AG08396 (cell line): ENCODE data around the gene ABCA3.
"Not testable (repeated sequence)": the region's sequence is repeated elsewhere in the genome, so short reads cannot be mapped to it uniquely, and the experiment has no call there.

Experiments
- DNase-seq: peaks from one replicate; pipeline ENCODE4 v3.0.0; 2012; ENCODE audit warnings: low spot score, mixed read lengths

ABCA3 gene

DNA sequence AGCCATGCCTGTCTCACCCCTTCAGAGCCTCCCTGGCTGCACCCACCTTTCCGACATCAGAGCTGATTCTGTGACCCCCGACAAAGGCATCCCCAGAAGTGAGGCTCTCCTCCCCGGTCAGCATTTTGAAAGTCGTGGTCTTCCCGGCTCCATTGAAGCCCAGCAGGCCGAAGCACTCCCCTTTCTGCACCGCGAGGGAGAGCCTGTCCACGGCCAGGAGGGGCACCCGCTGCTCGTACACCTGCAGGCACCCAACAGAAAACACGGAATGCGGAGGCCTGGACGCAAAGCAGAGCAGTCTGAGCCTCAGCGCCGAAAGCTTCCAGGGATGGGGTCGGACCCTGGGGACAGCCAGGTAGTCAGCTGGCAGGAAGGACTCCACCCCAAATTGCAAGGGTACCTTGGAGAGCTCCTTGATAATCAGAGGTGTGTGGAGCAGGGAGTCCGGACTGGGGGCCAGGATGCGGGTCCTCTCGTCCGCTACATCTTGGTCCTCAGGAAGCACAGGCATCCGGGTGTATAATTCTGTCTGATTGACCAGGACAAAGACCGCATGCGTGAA lies 59.5 kb downstream of the ABCA3 start:
- no peak for DNase-seq

DNA sequence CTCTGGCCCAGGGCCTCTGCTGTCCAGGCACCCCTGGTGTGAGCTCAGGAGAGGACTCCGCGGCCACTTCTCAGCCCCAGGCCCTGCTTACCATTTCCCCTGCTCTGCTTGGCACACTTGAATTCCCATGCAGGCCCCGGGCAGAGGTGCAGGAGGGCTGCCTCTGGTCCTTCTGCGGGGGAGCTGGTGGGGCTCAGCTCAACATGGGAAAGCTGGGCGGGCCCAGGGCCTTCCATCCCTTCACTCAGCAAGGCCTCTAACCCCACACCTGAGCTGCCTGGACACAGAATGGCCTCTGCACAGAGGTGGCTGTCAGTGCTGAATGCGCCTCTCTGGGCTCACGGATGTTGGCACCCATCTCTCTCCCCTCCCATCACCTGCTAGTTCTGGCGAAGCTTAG lies 60.1 kb downstream of the ABCA3 start:
- no peak for DNase-seq

DNA sequence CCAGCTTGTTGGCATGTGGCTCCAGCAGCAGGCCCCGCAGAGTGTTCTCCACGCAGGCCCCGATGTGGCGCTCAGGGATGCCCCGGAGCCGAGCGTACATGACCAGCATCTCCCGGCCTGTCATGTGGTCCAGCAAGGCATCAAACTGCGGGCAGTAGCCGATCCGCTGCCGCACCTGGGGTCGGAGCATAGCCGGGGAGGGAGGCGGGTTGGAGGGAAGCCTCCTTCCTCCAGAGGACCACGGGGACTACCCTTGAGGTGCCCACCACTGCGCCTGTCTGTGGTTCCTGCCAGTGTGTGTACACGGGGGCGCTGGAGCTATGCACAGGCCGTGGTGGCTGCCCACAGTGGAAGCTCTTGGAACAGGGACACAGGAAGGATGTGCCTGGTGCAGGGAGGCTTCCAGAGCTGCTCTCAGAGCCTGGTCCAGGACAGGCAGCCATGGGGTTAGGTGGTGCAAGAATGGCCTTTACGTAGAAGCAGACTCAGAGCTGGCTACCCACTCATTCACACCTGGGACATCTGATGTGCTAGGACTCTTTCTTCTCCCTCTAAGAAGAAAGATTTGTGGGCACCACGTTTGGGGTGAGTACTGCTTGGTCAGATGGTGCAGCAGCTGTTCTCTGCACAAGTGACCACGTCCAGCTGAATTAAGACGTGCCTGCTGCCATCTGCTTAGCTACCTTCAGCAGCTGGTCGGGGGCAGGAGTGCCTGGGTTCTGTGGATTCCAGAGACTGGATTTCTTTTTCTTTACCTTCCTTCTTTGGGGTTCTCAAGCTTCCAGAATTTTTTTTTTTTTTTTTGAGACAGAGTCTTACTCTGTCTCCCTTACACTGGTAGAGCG lies 61.4 kb downstream of the ABCA3 start:
- DNase-seq: no peak

DNA sequence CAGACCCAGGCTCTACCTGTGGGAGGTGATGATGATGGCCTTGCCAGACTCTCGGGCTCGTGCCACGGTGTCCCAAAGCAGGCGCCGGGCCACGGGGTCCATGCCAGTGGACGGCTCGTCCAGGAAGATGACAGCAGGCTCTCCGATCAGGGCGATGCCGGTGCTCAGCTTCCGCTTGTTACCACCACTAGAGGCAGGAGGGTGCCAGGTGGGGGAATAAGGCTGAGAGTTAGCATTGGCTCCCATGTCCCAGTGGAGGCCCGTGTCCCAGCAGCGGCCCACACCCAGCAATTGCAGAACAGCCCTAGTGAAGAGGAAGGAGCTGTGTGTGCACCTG lies 62.3 kb downstream of the ABCA3 start:
- DNase-seq: no peak

DNA sequence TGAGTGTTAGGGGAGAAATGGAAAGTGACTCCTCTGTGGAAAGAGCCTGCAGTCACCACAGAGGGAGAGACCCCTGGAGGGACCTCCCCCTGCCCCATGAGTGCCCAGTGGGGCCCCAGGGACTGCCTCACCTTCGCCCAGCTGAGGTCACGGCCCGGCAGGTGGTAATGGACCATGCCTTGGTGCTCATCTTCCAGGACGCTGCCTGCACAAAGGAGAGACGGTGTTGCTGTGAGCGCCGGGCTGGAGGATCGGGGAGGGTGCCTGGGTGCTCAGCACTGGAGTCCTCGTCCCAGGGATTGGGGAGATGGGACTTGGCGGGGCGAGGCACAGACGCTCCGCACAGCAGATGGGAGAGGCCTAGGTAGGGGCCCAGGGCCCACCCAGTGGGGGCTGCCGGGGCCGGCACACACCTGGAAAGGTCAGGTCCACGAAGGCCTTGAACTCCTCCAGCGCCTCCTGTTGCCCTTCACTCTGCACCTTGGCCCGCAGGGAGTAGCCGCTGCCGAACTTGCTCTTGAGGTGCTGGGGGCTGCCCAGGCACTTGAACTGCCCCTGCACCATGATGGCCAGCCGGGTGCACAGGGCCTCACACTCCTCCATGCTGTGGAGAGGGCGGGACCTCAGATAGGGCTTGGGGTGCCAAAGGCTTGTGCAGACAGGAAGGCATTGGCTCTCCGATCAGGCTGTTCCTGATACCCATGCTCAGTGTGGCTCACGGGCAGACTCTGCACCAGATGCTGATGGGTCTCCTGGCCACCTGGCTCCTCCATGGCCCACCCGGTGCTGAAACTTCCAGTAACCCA lies 62.9 kb downstream of the ABCA3 start:
- DNase-seq: no peak

DNA sequence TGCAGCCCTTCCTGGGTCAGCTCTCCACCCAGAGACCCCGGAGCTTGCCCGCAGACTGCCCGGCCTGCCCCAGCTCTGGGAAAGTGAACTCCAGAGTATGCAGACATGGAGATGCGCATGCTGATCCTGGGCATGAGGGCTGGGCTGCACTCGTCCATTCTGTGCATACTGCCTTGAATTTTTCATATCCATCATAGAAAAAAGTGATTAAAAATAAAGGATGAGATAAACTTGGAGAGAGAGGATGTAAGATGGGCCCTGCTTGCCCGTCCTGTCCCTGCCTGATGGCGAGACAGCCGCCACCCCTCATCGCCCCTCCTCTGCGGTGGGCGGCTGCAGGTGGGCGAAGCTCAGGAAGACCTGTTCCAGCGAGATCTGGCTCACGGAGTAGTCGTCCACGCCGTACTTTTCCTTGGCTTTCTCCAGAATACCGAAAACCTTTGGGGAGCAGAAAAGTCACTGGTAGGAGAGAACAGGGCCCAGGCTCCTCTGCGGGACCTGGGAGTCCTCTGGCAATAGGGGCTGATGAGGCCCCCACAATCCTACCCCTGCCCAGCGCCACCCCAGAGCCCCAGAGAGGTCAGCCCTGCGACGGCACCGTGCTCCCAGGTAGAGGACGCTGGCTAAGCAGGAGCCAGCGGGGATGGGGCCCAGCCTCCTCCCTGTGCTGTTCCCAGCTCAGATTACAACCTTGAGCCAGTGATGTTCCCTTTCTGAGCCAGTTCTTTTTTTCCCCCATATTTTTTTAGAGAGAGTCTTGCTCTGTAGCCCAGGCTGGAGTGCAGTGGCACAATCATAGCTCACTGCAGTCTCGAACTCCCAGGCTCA lies 63.9 kb downstream of the ABCA3 start:
- DNase-seq: no peak

DNA sequence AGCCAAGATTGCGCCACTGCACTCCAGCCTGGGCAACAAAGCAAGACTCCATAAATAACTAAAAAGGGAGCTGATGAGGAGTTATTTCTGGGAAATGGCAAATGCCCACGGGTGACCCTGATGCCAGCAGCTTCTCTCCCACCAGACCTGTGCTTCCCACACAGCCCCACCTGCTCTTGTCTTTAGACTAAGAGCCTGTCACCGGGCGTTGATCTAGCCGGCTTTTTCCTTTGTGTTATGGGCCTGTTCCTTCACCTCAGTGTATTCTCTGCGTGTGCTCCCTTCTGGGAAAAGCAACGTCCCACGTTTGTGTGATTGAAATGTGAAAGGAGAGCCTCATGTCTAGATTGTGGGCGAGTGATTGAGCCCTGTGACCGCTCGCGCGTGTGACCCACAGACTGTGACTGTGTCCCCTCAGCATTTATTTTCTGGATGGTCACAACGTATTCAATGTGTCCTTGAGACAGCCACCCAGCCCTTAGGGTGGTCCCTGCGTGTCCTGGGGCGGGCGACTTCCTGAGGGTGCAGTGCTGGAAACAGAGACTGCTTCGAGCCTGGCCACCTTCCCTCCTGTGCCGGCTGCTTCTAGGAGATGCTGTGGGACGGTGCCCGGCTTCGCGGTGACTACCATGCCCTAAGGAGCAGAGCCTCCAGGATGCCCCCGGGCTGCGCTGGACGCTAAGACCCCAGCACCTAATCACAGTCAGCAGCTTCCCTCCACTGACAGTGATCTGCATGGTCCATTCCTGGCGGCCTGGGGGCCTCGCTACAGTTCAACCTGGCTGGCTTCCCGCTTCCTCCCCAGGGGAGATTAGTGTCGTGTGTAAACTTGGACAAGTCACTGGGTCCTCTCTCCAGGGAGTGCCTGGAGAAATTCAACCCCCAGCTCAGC lies 64.8 kb downstream of the ABCA3 start:
- no peak for DNase-seq

DNA sequence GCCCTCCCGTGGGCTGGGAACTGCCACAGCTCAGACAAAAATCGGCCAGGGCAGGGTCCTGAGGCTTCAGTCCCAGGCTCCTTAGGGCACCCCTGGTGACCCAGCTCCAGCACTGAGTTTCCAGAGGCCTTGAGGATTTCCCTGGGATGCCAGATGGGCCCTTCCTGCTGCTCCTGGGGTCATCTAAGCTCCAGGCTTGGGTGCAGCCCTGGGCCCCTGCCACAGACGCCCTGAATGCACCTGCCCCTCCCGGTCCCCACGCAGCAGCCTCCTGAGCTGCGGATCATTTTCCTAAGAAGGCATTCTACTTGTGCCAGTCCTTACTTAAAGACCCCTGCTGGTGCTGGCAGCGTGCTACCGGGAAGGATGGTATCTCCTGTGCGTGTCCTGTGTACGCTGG lies 66.6 kb downstream of the ABCA3 start:
- no peak for DNase-seq

DNA sequence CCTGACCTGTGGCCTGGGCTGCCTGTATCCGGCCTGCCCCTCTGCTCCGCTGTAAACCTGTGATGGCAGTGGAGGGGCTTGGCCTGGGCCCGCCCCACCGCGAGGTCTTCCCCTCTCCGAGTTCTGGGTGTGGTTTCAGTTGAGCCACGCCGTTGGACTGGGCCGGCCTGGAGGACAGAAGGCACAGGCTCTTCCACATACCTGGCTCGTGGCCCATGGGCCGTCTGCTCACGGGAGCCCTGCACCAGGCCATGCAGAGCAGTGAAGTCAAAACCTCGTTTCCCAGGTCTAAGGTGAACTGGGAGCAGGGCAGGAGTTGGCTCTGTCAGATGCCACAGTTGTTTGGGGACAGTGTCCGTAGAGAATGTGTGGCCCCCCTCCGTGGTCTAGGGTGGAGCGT lies 67.0 kb downstream of the ABCA3 start:
- DNase-seq: no peak

DNA sequence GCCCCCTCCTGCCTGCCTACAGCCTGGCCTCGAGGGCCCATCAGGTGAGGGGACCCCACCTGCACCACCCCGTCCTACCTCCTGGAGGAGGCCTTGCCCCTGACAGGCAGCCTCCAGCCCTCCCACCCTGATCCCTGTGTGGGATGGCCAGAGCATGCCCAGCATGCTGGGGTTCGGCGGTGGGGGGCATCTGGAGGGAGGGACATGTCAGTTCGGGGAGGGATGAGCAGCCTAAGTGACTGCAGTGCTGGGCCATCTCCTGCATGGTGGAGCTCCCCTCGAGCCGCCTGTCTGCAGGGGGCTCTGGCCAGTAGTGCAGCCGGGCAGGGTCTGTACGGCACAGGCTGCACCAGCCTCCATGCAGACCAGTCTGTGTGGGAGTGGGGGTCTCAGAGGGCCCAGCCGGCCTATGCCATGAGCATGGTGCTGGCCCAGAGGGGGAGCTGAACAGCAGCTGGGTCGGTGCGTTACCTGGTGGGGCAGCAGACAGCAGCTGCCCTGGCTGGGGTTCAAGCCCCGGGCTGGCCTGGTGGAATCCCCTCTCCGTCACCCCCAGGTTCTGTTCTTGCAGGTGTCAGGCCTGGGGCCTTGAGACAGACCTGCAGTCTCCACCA lies 68.6 kb downstream of the ABCA3 start:
- DNase-seq: no peak

DNA sequence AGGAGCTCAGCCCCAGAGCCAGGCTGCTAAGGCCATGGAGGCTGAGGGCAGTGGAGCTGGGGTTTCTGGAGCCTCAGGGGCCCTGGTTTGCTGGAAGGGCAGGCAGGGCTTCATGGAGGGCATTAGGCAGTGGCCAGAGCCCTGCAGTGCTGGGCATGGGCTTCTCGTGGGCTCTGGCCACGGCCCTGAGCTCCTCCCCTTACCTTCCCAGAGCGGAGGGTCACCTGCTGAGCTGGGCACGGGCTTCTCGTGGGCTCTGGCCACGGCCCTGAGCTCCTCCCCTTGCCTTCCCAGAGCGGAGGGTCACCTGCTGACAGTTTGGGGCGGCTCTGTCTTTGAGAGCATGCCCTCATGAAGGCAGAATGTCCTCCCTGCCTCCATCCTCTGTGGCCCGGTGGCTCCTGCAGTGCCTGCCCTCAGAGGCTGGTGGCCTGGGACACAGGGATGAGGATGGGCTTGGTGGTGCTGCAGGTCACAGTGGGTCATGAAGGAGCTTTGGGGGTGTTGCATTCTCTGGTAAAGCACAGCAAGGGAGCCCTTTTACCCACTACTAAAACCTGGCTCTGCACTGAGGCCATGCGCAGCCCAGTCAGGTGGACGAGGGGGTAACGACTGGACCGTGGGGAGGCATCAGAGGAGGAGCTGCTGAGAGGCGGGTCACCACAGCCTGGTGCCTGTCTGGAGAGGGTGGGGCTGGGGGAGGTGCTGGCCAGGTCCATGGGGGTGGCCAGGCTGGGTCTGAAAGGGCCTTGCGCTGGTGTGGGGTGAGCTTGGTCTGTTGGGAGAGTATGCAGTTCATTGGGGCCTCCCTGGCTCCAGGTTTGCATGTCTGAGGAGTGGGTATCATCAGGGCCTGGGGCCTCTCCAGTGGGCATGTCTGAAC lies 69.7 kb downstream of the ABCA3 start:
- no peak for DNase-seq

DNA sequence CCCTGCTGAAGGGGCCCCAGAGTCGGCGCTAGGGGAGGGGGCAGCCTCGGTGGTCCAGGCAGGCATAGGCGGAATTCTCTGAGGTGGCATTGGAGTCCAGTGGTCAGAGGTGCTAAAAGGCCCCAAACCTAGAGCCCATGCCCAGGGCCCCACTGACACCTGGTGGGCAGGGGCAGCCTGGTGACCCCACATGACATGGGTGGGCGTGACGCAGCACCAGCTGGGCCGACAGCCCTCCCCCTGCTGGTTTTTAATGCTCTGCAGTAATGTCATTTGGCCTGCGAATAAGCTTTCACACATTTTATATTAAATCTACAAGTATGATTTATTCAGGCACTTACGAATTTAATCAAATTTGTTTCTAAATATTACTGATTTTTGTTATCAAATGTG lies 70.5 kb downstream of the ABCA3 start:
- DNase-seq: no peak

DNA sequence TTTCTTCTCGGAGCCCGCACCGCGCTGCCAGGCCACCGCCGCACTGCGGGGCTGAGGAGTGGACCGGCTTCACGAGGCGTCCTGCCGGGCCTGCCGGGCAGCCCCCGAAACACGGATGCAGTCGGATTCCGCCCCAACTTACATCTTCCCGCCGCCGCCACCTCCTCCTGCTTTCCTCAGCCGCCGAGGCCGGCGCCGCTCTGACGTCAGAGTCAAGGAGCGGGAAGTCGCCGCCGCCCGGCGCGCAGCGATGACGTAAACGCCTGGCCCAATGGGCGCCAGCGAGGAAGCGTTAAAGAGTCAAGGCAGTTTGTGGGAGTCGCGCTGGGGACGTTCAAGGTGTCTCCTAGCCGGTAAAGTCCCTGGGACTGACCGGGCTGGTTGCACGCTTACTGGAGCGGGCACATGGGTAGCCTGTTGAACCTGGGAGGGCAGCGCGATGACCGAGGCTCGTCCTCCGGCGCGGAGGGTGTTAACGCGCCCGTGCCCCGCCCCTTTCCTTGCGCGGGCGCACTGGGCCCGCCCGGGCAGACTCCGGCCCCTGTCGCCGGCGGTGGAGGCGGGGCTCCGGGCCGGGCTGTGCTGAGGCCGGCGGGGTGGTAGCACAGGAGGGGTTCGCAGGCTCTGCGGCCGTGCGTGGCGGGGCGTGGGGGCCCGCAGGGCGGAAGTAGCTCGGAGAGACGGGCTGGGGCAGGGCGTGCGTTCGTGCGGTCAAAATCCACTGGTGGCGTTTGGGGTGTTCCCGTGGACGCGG lies 72.4 kb downstream of the ABCA3 start, which contains the start of gene RNPS1:
TSS of gene RNPS1 (minus strand) at position 214 of the 754 bp plus-strand sequence. CDS start 3,483 bp downstream, outside the sequence.
- peak; percentile 99 for DNase-seq

DNA sequence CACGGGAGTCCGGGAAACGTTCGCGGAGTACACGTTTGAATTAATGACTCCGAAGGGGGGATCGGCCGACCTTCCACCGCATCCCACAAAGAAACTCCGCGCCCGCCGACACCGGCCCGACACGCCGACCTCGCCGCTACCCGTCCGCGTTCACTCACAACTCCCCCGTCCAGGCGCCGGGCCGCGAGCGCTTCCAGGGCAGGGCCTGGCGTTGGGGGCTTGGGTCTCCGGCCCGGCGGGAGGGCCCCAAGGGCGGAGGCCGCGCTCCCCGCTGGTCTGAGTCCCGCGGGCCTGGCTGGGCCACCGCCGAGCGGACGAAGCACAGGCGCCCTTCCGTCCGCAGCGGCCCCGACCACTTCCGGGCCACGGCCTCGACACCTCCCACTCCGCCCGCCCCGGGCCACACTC lies 73.0 kb downstream of the ABCA3 start:
- peak; percentile 69 for DNase-seq

DNA sequence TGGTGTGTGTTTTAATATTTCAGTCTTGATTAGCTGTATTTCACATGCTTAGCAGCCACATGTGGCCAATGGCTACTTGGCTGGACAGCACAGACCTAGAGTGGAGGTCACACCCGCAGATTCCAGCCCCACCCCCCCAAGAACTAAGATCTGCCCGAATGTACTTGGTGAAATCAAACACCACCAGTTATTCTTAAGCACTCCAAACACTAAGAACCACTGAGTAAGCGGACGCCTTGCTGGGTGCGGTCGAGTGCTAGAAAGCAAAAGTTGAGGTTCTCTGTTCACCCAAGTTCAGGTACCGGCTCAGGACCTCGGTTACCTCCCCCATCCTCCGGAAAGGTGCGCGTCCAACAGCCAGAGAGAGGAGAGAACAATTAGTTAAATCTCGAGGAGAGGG lies 73.6 kb downstream of the ABCA3 start:
- DNase-seq: not testable (repeated sequence)

DNA sequence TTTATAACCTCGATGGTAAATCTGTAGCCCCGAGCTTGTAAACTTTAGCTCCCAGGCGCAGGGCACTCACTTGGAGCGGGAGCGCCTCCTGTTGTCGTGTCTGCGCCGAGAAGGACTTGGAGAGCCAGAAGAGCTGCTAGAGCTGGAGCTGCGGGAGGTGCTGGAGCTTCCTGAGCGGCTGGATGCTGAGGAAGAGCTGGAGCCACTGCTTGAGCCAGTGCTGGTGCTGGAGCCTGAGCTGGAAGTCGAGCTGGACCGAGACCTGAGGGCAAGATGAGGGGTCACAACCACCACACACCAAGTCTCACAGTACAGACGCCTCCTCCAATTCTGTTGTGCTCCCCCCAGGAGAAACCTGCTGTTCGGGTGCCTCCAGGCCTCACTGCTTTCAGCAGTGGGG lies 77.5 kb downstream of the ABCA3 start:
- not testable (repeated sequence) for DNase-seq

DNA sequence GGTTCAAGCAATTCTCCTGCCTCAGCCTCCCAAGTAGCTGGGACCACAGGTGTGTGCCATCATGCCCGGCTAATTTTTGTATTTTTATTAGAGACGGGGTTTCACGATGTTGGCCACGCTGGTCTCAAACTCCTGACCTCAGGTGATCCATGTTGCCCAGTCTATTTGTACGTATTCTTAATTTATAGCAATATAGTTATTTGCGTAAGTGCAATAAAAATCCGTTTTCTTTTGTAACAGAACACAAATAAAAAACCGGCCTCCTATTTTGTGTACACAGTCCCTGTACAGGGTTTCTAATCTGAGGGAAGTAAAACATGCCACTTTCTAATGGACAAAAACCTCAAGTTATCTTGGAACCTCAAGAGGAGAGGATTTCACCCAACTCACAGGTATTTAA lies 80.3 kb downstream of the ABCA3 start:
- DNase-seq: no peak

DNA sequence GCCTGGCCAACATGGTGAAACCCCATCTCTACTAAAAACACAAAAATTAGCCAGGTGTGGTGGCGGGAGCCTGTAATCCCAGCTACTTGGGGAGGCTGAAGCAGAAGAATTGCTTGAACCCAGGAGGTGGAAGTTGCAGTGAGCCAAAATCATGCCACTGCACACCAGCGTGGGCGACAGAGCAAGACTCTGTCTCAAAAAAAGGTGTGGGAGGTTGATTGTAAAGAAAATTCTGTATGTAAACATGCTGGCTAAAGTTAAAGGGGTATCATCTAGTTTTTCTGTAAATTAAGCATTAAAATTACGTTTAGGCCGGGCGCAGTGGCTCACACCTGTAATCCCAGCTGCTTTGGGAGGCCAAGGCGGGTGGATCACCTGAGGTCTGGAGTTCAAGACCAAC lies 82.0 kb downstream of the ABCA3 start:
- DNase-seq: not testable (repeated sequence)

DNA sequence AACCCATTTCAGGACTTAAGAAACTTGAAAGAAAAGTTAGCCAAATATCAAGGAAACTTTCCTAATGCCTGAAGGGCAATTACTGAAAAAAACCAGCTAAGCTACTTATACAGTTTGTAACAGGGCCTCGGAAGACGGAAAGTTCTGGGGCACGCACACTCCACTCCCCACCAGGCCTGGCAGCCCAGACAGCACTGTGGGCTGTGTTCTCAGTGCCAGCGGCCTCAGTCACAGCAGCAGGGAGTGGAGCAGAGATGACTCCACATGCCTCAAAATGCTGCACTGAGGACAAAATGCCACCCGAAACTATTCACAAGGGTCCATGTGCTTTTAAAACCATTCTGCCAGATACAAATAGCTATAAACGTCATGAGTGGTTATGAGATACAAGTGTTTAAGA lies 82.8 kb downstream of the ABCA3 start:
- no peak for DNase-seq
